HCT116 (cell line): ENCODE data around the gene CCDC182. TPM values are rescaled to one million over a fixed set of nuclear protein-coding genes. Genes with fewer than 3 reads are reported as not detected.

Experiments used
- ATAC-seq: fragments of 200-7000 bp; cut with Tn5 transposase; 2 replicates; pipeline ENCODE4 v1.9.1; 2020; ENCODE audit warnings: mild to moderate bottlenecking, moderate library complexity
- BruUV-seq: library from RNA; stranded (reverse); fragments of 400-500 nt; replicated peaks from 2 replicates; lab custom pipeline; 2021; lab: Mats Ljungman, UMichigan
- CTCF ChIA-PET: fragments of 300-600 bp; sonication (Branson Sonifier 250); formaldehyde crosslinking; loops from one replicate; lab custom pipeline; 2021; ENCODE audit warnings: antibody characterized with exemption; lab: Charles Lee
- POLR2A ChIA-PET: fragments of 300-600, 350-600 bp; sonication (Branson Sonifier 250); formaldehyde crosslinking; loops from one replicate; lab custom pipeline; 2021; ENCODE audit warnings: antibody characterized with exemption; lab: Charles Lee
- RAD21 ChIA-PET, 2 experiments: fragments of 300-600 bp; sonication (Branson Sonifier 250); formaldehyde crosslinking; loops; one replicate each; lab custom pipeline; 2023; ENCODE audit warnings: low total read pairs in 2 of 2; ENCODE audit not compliant: uncharacterized antibody in 2 of 2, unreplicated experiment in 2 of 2, low non-redundant PET in 1 of 2; lab: Charles Lee
- DNase-seq: peaks from one replicate; pipeline ENCODE4 v3.0.0-alpha.2; 2010; ENCODE audit warnings: low read depth, low spot score
- H2AFZ ChIP-seq: fragments of 200-600 bp; shearing (Covaris generic), sonication (generic); 2 replicates; pipeline ENCODE4 v1.6.1; 2017; ENCODE audit warnings: low read depth, mixed run types, mixed read lengths, antibody characterized with exemption, low read length; ENCODE audit not compliant: poor library complexity, severe bottlenecking
- H3K27ac ChIP-seq: 2 replicates; pipeline ENCODE4 v1.5.1; 2012; ENCODE audit warnings: low read depth, low read length
- H3K27me3 ChIP-seq: fragments of 200-600 bp; sonication (generic); 2 replicates; pipeline ENCODE4 v1.6.1; 2016; ENCODE audit warnings: mixed run types, low read length, mixed read lengths; ENCODE audit not compliant: insufficient read depth
- H3K36me3 ChIP-seq, 2 experiments: fragments of 200-500 bp in 1 of 2; fragments of 200-600 bp in 1 of 2; sonication (Bioruptor generic) in 1 of 2; sonication (generic) in 1 of 2; 2 replicates each; pipeline versions ENCODE4 v1.5.1 to v1.6.1; 2014 to 2016; ENCODE audit warnings: low read length in 2 of 2, inconsistent platforms in 1 of 2, mixed read lengths in 1 of 2, mixed run types in 1 of 2; ENCODE audit not compliant: insufficient read depth in 2 of 2, control insufficient read depth in 1 of 2
- H3K4me1 ChIP-seq, 2 experiments: fragments of 200-600 bp in 1 of 2; sonication (generic) in 1 of 2; 2 replicates each; pipeline versions ENCODE4 v1.5.1 to v1.6.1; 2012 to 2017; ENCODE audit warnings: low read length in 2 of 2, inconsistent platforms in 1 of 2, mild to moderate bottlenecking in 1 of 2, mixed read lengths in 1 of 2, mixed run types in 1 of 2, moderate library complexity in 1 of 2; ENCODE audit not compliant: insufficient read depth in 2 of 2, control insufficient read depth in 1 of 2
- H3K4me2 ChIP-seq: fragments of 200-600 bp; sonication (generic); 2 replicates; pipeline ENCODE4 v1.6.1; 2017; ENCODE audit warnings: mixed run types, low read length, mixed read lengths
- H3K4me3 ChIP-seq, 2 experiments: fragments of 200-600 bp in 1 of 2; sonication (generic) in 1 of 2; replicated peaks in 1 of 2; 2 replicates each; pipeline ENCODE4 v1.5.1; 2011 to 2016; ENCODE audit warnings: low read length in 2 of 2, control low read depth in 1 of 2, low read depth in 1 of 2, mild to moderate bottlenecking in 1 of 2, mixed read lengths in 1 of 2, mixed run types in 1 of 2
- H3K79me2 ChIP-seq: fragments of 200-600 bp; sonication (generic); 2 replicates; pipeline ENCODE4 v1.6.1; 2017; ENCODE audit warnings: mild to moderate bottlenecking, mixed run types, low read length, moderate library complexity, mixed read lengths; ENCODE audit not compliant: insufficient read depth
- H3K9ac ChIP-seq: fragments of 200-600 bp; sonication (generic); 2 replicates; pipeline ENCODE4 v1.6.1; 2016; ENCODE audit warnings: low read length, mixed read lengths
- H3K9me2 ChIP-seq: fragments of 200-600 bp; sonication (generic), shearing (Covaris generic); 2 replicates; pipeline ENCODE4 v1.6.1; 2017; ENCODE audit warnings: mixed run types, mild to moderate bottlenecking, moderate library complexity; ENCODE audit not compliant: insufficient read depth
- H3K9me3 ChIP-seq, 2 experiments: fragments of 200-500 bp in 1 of 2; fragments of 200-600 bp in 1 of 2; sonication (Bioruptor generic) in 1 of 2; sonication (generic) in 1 of 2; 2 replicates each; pipeline ENCODE4 v1.6.1; 2014 to 2017; ENCODE audit warnings: low read length in 2 of 2, mixed read lengths in 2 of 2, inconsistent platforms in 1 of 2, low read depth in 1 of 2, mild to moderate bottlenecking in 1 of 2, mixed run types in 1 of 2, moderate library complexity in 1 of 2; ENCODE audit not compliant: control insufficient read depth in 1 of 2, insufficient read depth in 1 of 2
- H4K20me1 ChIP-seq: fragments of 200-600 bp; sonication (generic), shearing (Covaris generic); 2 replicates; pipeline ENCODE4 v1.6.1; 2017; ENCODE audit warnings: mixed run types, mild to moderate bottlenecking, moderate library complexity; ENCODE audit not compliant: insufficient read depth
- ATF3 ChIP-seq: IDR thresholded peaks from 2 replicates; pipeline ENCODE4 v1.6.1; 2012
- CTCF ChIP-seq, 3 experiments: fragments of 200-600 bp in 1 of 3; sonication (generic) in 1 of 3; IDR thresholded peaks in 2 of 3; conservative IDR thresholded peaks in 1 of 3; 2 replicates each; pipeline ENCODE4 v1.5.1; 2012 to 2017; ENCODE audit warnings: low read depth in 2 of 3, low read length in 2 of 3, antibody characterized with exemption in 1 of 3, borderline replicate concordance in 1 of 3, control low read depth in 1 of 3, mild to moderate bottlenecking in 1 of 3, mixed read lengths in 1 of 3, mixed run types in 1 of 3, moderate library complexity in 1 of 3; ENCODE audit not compliant: insufficient read depth in 1 of 3
- EZH2 ChIP-seq: fragments of 200-600 bp; sonication (generic); IDR thresholded peaks from 2 replicates; pipeline ENCODE4 v1.6.1; 2017; ENCODE audit warnings: antibody characterized with exemption, mixed run types
- EZH2phosphoT487 ChIP-seq: fragments of 200-600 bp; IDR thresholded peaks from 2 replicates; pipeline ENCODE4 v1.6.1; 2018; ENCODE audit warnings: antibody characterized with exemption, borderline replicate concordance
- POLR2AphosphoS5 ChIP-seq: IDR thresholded peaks from 2 replicates; pipeline ENCODE4 v1.6.1; 2011; ENCODE audit warnings: mild to moderate bottlenecking, low read depth, low read length, moderate library complexity
- REST ChIP-seq: IDR thresholded peaks from 2 replicates; pipeline ENCODE4 v1.6.1; 2012; ENCODE audit warnings: low read depth
- SIN3A ChIP-seq: IDR thresholded peaks from 2 replicates; pipeline ENCODE4 v1.6.1; 2012; ENCODE audit warnings: low read depth
- YY1 ChIP-seq: IDR thresholded peaks from 2 replicates; pipeline ENCODE4 v1.6.1; 2011; ENCODE audit warnings: low read length, low read depth, moderate library complexity, mild to moderate bottlenecking; ENCODE audit not compliant: insufficient replicate concordance; ENCODE audit errors: extremely low read depth
- intact Hi-C: fragments of 100-400 bp; cut with micrococcal nuclease; formaldehyde crosslinking; loops from 2 replicates; pipeline ENCODE4 v1.10.0; 2022
- total RNA-seq: library from RNA; stranded (reverse); gene quantifications from one replicate; pipeline ENCODE4 v1.2.1, GENCODE V29; 2021; ENCODE audit not compliant: unreplicated experiment

Gene CCDC182
- total RNA-seq, 1 experiment from 2014 or later = not detected

- Histone ChIP-seq H4K20me1 (no peaks in the 10 kb centered on the region), H3K27me3 (no peaks in the 10 kb centered on the region), H3K27ac (no peak overlapping the region), H3K79me2 (no peaks in the 10 kb centered on the region), H3K36me3 (no peaks in the 10 kb centered on the region), H3K9me2 (no peaks in the 10 kb centered on the region), H3K9me3 (no peaks in the 10 kb centered on the region), H3K4me1 (peaks cover 0 to 5% of the 10 kb centered on the region in 2 experiments; a peak in 1 of 4 replicates), H3K9ac (no peak overlapping the region), H3K4me3 (no peak overlapping the region), H3K4me2 (no peak overlapping the region), H2AFZ (no peak overlapping the region)
- BruUV-seq = no TSS peak
- ChIA-PET RAD21 (no interaction called here), POLR2A (no interaction called here), CTCF (no interaction called here)
- intact Hi-C loops = no loop called here
- TF ChIP-seq EZH2phosphoT487 (no peak), SIN3A (no peak), POLR2AphosphoS5 (no peak), CTCF (IDR thresholded peaks at IDR 0.05 in 2 of 3, conservative IDR thresholded peaks at IDR 0.05 in 1 of 3; ENCODE audit: borderline replicate concordance in 1 of 3, insufficient read depth in 1 of 3, low read depth in 2 of 3, low read length in 2 of 3) (no peak), REST (no peak), ATF3 (no peak), EZH2 (no peak), YY1 (no peak)
- DNase-seq = no peak
- no peak for ATAC-seq
Observed at GRCh38 chr17:57699751-57700219, 45.3 kb downstream of the CCDC182 start.
